Omental fat pad (tissue), 4 donors: ENCODE measurements around the gene RAN. TPM values are rescaled to one million over a fixed set of nuclear protein-coding genes. Genes with fewer than 3 reads are reported as not detected.
"Not testable (repeated sequence)": the region's sequence is repeated elsewhere in the genome, so short reads cannot be mapped to it uniquely, and the experiment has no call there.

Source experiments
- ATAC-seq: fragments of 150-250 bp; one replicate; pipeline ENCODE4 v1.9.1; 2016; ENCODE audit warnings: mild to moderate bottlenecking, moderate library complexity; ENCODE audit not compliant: low FRiP score
- DNase-seq: peaks from one replicate; pipeline ENCODE4 v3.0.0-alpha.2; 2019; ENCODE audit warnings: low spot score
- total RNA-seq, 4 donors: library from RNA; depleted of rRNA; stranded (reverse); fragments of >200 nt; gene quantifications; one replicate each; pipeline ENCODE4 v1.1.0, GENCODE V29; 2016
- TF ChIP-seq, protein P1 (sequence below), 3 donors: fragments of 450-650 bp; IDR thresholded peaks; one replicate each; pipeline ENCODE4 v1.5.1; 2016 to 2017; ENCODE audit warnings: antibody characterized with exemption in 3 of 3, mild to moderate bottlenecking in 3 of 3, moderate library complexity in 2 of 3

RAN gene
- total RNA-seq, 4 donors from 2014 or later = 159 to 468 (median 228) TPM

DNA sequence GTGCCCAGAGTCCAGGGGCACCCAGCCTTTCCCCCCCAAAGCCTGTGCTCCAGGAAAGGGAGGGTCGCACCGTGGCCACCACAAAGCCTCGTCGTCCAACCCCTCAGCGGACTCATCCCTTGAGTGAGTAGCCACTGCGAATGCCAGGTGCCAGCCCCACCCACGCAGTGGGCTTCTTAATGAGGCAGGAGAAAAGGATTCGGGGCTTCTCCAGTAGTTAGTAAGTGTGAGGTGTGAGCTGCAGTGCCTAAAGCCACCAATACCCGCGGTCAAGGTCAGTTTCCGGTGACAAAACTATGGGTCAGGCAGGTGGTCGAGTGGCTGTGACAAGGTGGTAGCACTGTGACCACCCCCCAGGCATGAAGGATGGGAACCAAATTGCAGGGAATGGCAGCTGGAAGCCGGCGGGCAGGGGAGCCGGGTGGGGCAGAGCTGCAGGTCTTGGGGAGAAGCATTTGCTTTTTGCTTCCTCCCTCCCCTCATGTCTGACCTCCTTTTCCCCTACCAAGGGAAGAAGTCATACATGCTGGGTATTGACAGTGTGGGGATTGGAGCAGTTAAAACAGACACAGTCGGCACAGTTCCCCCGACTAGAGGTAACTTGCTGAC, 8.0 kb downstream of the RAN start:
- TF ChIP-seq, protein P1, sequence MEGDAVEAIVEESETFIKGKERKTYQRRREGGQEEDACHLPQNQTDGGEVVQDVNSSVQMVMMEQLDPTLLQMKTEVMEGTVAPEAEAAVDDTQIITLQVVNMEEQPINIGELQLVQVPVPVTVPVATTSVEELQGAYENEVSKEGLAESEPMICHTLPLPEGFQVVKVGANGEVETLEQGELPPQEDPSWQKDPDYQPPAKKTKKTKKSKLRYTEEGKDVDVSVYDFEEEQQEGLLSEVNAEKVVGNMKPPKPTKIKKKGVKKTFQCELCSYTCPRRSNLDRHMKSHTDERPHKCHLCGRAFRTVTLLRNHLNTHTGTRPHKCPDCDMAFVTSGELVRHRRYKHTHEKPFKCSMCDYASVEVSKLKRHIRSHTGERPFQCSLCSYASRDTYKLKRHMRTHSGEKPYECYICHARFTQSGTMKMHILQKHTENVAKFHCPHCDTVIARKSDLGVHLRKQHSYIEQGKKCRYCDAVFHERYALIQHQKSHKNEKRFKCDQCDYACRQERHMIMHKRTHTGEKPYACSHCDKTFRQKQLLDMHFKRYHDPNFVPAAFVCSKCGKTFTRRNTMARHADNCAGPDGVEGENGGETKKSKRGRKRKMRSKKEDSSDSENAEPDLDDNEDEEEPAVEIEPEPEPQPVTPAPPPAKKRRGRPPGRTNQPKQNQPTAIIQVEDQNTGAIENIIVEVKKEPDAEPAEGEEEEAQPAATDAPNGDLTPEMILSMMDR (IDR thresholded peaks at IDR 0.05) = no peak
- no peak for ATAC-seq
- no peak for DNase-seq

DNA sequence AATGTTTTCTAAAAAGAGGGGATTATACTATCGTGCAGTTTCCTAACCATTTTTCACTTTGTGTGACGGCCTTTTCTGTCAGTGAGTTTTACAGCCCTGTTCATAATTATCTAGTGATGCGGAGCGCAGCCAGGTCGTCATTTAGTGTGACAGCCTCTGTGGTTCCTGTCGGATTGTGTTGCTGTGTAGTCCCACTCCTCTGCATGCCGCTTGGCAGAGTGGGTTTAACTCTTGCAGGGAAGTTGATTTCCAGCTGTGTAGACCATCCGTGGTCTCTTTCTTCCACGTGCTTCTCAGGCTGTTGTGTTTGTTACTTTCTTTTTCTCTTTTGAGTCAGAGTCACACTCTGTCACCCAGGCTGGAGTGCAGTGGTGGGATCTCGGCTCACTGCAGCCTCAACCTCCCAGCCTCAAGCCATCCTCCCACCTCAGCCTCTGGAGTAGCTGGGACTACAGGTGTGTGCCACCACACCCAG, 8.6 kb downstream of the RAN start:
- no peak for DNase-seq
- TF ChIP-seq, protein P1 (IDR thresholded peaks at IDR 0.05) = no peak
- ATAC-seq = no peak

DNA sequence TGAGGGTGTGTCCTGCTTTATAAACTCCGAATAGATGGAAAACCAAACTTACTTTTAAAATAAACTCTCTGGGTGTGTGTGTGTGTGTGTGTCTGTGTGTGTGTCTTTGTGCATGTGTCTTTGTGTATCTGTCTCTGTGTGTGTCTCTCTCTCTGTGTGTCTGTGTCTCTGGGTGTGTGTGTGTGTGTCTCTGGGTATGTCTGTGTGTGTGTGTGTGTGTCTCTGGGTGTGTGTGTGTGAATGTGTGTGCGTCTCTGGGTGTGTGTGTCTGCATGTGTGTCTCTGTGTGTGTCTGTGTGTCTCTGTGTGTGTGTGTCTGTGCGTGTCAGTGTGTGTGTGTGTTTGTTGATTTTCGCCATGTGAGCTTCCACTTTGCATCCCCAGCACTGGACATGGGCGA, 9.2 kb downstream of the RAN start:
- TF ChIP-seq, protein P1 (IDR thresholded peaks at IDR 0.05) = no peak
- DNase-seq (no peak), ATAC-seq (no peak)

DNA sequence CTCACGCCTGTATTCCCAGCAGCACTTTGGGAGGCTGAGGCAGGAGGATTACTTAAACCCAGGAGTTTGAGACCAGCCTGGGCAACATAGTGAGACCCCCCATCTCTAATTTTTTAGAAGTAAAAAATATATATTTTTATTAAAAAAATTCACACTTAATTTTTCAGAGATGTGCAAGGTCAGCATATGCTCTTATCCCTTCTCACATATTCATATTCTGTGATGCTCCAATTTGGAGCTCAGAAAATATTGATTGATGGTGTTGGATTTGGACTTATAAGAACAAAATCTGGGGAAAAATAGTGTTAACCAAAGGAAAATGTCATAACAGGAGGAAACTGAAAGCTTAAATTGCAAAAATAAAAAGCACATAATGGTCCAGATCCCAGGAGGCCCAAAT, 9.7 kb downstream of the RAN start:
- no peak for ATAC-seq
- TF ChIP-seq, protein P1 (IDR thresholded peaks at IDR 0.05) = no peak
- no peak for DNase-seq

DNA sequence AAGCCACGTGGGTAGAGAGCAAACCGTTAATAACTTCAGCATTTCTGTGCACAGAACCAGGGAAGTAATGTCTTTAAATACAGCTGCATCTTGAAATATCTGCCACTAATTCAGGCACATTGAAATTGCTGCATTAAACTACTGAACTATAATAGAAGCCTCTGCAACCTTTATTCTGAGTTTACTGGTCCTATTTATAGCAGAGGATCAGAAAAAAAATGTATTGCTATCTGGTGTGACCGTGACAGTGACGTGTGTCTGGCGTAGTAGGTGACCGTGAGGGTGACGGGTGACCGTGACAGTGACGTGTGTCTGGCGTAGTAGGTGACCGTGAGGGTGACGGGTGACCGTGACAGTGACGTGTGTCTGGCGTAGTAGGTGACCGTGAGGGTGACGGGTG, 15.3 kb downstream of the RAN start:
- not testable (repeated sequence) for ATAC-seq, DNase-seq

DNA sequence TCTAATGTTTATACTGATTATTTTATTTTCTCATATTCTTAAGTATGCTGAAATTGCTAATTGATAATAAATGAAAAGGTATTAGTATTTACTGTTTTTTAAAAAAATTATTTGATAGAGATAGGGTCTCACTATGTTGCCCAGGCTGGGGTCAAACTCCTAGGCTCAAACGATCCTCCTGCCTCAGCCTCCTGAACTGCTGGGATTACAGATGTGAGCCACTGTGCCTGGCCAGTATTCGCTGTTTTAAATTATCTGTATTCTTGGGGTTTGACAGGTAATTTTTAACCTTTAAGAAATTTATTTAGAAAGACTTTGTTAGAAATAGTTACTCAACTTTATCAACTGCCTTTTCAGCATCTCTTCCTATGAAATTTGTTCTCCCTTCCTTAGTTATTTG, 32.2 kb downstream of the RAN start:
- DNase-seq (no peak), ATAC-seq (no peak)
- TF ChIP-seq, protein P1 (IDR thresholded peaks at IDR 0.05) = no peak

DNA sequence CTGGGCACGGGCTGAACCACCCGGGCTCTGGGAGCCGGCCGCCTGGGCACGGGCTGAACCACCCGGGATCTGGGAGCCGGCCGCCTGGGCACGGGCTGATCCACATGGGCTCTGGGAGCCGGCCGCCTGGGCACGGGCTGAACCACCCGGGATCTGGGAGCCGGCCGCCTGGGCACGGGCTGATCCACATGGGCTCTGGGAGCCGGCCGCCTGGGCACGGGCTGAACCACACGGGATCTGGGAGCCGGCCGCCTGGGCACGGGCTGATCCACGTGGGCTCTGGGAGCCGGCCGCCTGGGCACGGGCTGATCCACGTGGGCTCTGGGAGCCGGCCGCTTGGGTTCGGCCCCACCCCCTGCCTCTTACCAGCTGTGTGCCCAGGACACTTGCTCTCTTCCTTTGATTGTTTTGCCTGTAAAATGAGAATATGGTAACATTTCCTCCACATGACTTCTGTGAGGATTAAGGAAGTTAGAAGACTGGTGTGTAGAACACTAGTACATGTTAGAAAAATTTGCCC, 33.1 kb downstream of the RAN start:
- not testable (repeated sequence) for DNase-seq, ATAC-seq

DNA sequence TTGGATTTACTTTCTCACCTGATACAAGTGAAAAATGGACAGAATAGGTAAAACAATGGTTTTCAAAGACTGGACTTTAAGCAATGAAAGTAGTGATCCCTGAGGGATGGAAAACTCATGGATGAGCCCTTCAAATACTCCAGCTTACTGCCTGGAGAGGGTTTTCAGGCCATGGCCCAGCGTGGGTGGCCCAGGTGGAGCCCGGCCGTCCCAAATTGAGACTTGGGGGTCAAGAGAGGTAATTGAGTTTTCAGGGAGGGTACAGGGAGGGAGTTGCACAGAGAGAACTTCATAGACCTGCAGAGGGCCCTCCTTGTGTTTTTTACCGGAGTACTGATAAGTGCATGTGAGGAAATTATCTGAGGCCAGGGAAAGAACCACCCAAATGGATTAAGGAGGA, 37.2 kb downstream of the RAN start:
- TF ChIP-seq, protein P1 (IDR thresholded peaks at IDR 0.05) = no peak
- no peak for DNase-seq
- ATAC-seq = no peak
